HG03432 (cell line): ENCODE data around the gene COL13A1.

Experiments used
- ATAC-seq: cut with Tn5 transposase; IDR thresholded peaks from one replicate; pipeline ENCODE4 v1.9.1; 2021; ENCODE audit warnings: mild to moderate bottlenecking, moderate library complexity; ENCODE audit not compliant: unreplicated experiment

COL13A1 gene

GRCh38 chr10:69789164-69789576 lies 12.5 kb upstream of the COL13A1 start:
- ATAC-seq, result no peak

- ATAC-seq, result no peak
These were observed 9.9 kb upstream of the COL13A1 start for GRCh38 chr10:69791812-69792211.

GRCh38 chr10:69792341-69792740 lies 9.4 kb upstream of the COL13A1 start:
- ATAC-seq, result no peak

GRCh38 chr10:69794673-69795072 lies 7.0 kb upstream of the COL13A1 start:
- ATAC-seq, result no peak

GRCh38 chr10:69795242-69795934 lies 6.3 kb upstream of the COL13A1 start:
- ATAC-seq, result no peak

- ATAC-seq, result no peak
These were observed 3.7 kb upstream of the COL13A1 start for GRCh38 chr10:69797959-69798358.

GRCh38 chr10:69800109-69800508 lies 1.6 kb upstream of the COL13A1 start:
- ATAC-seq, result no peak

GRCh38 chr10:69800665-69801064 lies 1.0 kb upstream of the COL13A1 start:
- ATAC-seq, result no peak

- ATAC-seq, result no peak
These were observed 642 bp upstream of the COL13A1 start for GRCh38 chr10:69801094-69801433.

- ATAC-seq, result no peak
These were observed 887 bp downstream of the COL13A1 start for GRCh38 chr10:69802424-69803161.

- no peak for ATAC-seq
These were observed 2.1 kb downstream of the COL13A1 start for GRCh38 chr10:69803809-69804208.

- ATAC-seq, result no peak
These were observed 3.1 kb downstream of the COL13A1 start for GRCh38 chr10:69804775-69805174.

- no peak for ATAC-seq
These were observed 5.4 kb downstream of the COL13A1 start for GRCh38 chr10:69807122-69807521.

- no peak for ATAC-seq
These were observed 6.0 kb downstream of the COL13A1 start for GRCh38 chr10:69807696-69808095.

GRCh38 chr10:69809318-69809717 lies 7.6 kb downstream of the COL13A1 start:
- no peak for ATAC-seq

- no peak for ATAC-seq
These were observed 8.4 kb downstream of the COL13A1 start for GRCh38 chr10:69810097-69810496.

- ATAC-seq, result no peak
These were observed 9.1 kb downstream of the COL13A1 start for GRCh38 chr10:69810675-69811397.

- ATAC-seq, result no peak
These were observed 11.9 kb downstream of the COL13A1 start for GRCh38 chr10:69813632-69814031.

GRCh38 chr10:69814251-69814650 lies 12.5 kb downstream of the COL13A1 start:
- ATAC-seq, result no peak

GRCh38 chr10:69815104-69815503 lies 13.4 kb downstream of the COL13A1 start:
- no peak for ATAC-seq

- ATAC-seq, result no peak
These were observed 14.8 kb downstream of the COL13A1 start for GRCh38 chr10:69816521-69816920.

GRCh38 chr10:69817078-69817581 lies 15.4 kb downstream of the COL13A1 start:
- ATAC-seq, result no peak
